Uterus (tissue), 4 donors: ENCODE results near the gene SIVA1. TPM values are rescaled to one million over a fixed set of nuclear protein-coding genes. Genes with fewer than 3 reads are reported as not detected.

ENCODE experiments used
- DNase-seq, 2 donors: peaks; one replicate each; pipeline ENCODE4 v3.0.0-alpha.2; 2019 to 2020
- H3K27ac ChIP-seq, 2 donors: fragments of 200-600 bp; sonication (generic); 1 replicate in 1 of 2; 2 replicates in 1 of 2; pipeline ENCODE4 v1.5.1; 2016 to 2018
- H3K27me3 ChIP-seq, 2 donors: fragments of 200-600 bp; sonication (generic); one replicate each; pipeline ENCODE4 v1.5.1; 2018 to 2019; ENCODE audit warnings: control low read depth in 1 of 2
- H3K36me3 ChIP-seq, 2 donors: fragments of 200-600 bp; sonication (generic); one replicate each; pipeline ENCODE4 v1.5.1; 2019; ENCODE audit warnings: control low read depth in 1 of 2
- H3K4me1 ChIP-seq, 2 donors: fragments of 200-600 bp; sonication (generic); one replicate each; pipeline ENCODE4 v1.5.1; 2018 to 2019; ENCODE audit warnings: control low read depth in 1 of 2
- H3K4me3 ChIP-seq, 2 donors: fragments of 200-600 bp; sonication (generic); 1 replicate in 1 of 2; 2 replicates in 1 of 2; pipeline ENCODE4 v1.5.1; 2018 to 2019; ENCODE audit warnings: mild to moderate bottlenecking in 1 of 2
- H3K9me3 ChIP-seq, 2 donors: fragments of 200-600 bp; sonication (generic); one replicate each; pipeline ENCODE4 v1.5.1; 2019; ENCODE audit warnings: control low read depth in 1 of 2
- CTCF ChIP-seq, 4 experiments: fragments of 200-600 bp in 2 of 4; fragments of 450-650 bp in 2 of 4; sonication (generic) in 2 of 4; IDR thresholded peaks; one replicate each; pipeline ENCODE4 v1.5.1; 2016 to 2019; ENCODE audit warnings: antibody characterized with exemption in 4 of 4, mild to moderate bottlenecking in 2 of 4, moderate library complexity in 1 of 4
- POLR2A ChIP-seq, 2 donors: fragments of 450-650 bp; IDR thresholded peaks; one replicate each; pipeline ENCODE4 v1.6.1; 2016; ENCODE audit warnings: antibody characterized with exemption in 2 of 2, mild to moderate bottlenecking in 1 of 2, moderate library complexity in 1 of 2
- intact Hi-C: fragments of 100-400 bp; cut with DNase I; formaldehyde crosslinking; loops from one replicate; pipeline ENCODE4 v1.15.1; 2023; ENCODE audit warnings: low total_unique reads
- total RNA-seq, 4 donors: library from RNA; depleted of rRNA in 3 of 4; stranded (reverse); fragments of >200 nt in 3 of 4; gene quantifications; one replicate each; pipeline versions ENCODE4 v1.1.0 to v1.2.4, GENCODE V29; 2014 to 2023
- donor health status: DM: yes; HTN: yes; CAD: no.

The SIVA1 gene
- total RNA-seq, 4 donors from 2014 or later: 79.4 to 366 (median 239) TPM

GRCh38 chr14:104788873-104789663, 36.1 kb downstream of the SIVA1 start:
- Histone ChIP-seq H3K36me3 (no peaks in the 10 kb centered on the region), H3K9me3 (no peaks in the 10 kb centered on the region), H3K27me3 (no peaks in the 10 kb centered on the region), H3K4me1 (peaks cover 0 to 12% of the 10 kb centered on the region in 2 donors), H3K4me3 (no peak overlapping the region), H3K27ac (no peak overlapping the region)
- no peak for DNase-seq
- TF ChIP-seq CTCF (IDR thresholded peaks at IDR 0.05): no peak
- no peak for TF ChIP-seq POLR2A (IDR thresholded peaks at IDR 0.05)
- intact Hi-C loops: loop anchor here (2.0 to 5.0 kb wide), 2 partner anchors 28 to 33 kb away; no protein-coding TSS in a partner anchor

GRCh38 chr14:104789752-104790743, 37.1 kb downstream of the SIVA1 start:
- Histone ChIP-seq H3K4me1 (peaks cover 0 to 15% of the 10 kb centered on the region in 2 donors), H3K36me3 (no peaks in the 10 kb centered on the region), H3K27ac (no peak overlapping the region), H3K27me3 (no peaks in the 10 kb centered on the region), H3K4me3 (no peak overlapping the region), H3K9me3 (no peaks in the 10 kb centered on the region)
- intact Hi-C loops: loop anchor here (2.0 to 5.0 kb wide), 2 partner anchors 29 to 32 kb away; no protein-coding TSS in a partner anchor
- DNase-seq: no peak
- TF ChIP-seq POLR2A (IDR thresholded peaks at IDR 0.05): no peak
- no peak for TF ChIP-seq CTCF (IDR thresholded peaks at IDR 0.05)

GRCh38 chr14:104791425-104791824, 38.5 kb downstream of the SIVA1 start:
- TF ChIP-seq CTCF (IDR thresholded peaks at IDR 0.05) (no peak), POLR2A (IDR thresholded peaks at IDR 0.05) (no peak)
- Histone ChIP-seq H3K27me3 (no peaks in the 10 kb centered on the region), H3K4me1 (peaks cover 0 to 15% of the 10 kb centered on the region in 2 donors), H3K9me3 (no peaks in the 10 kb centered on the region), H3K36me3 (no peaks in the 10 kb centered on the region), H3K27ac (no peak overlapping the region), H3K4me3 (no peak overlapping the region)
- no peak for DNase-seq
- intact Hi-C loops: no loop called here

GRCh38 chr14:104792101-104792884, 39.3 kb downstream of the SIVA1 start:
- Histone ChIP-seq H3K27ac (no peak overlapping the region), H3K27me3 (no peaks in the 10 kb centered on the region), H3K36me3 (no peaks in the 10 kb centered on the region), H3K4me3 (no peak overlapping the region), H3K4me1 (peaks cover 0 to 15% of the 10 kb centered on the region in 2 donors), H3K9me3 (no peaks in the 10 kb centered on the region)
- intact Hi-C loops: no loop called here
- TF ChIP-seq POLR2A (IDR thresholded peaks at IDR 0.05) (no peak), CTCF (IDR thresholded peaks at IDR 0.05) (no peak)
- DNase-seq: no peak
